Measurements from ENCODE around the gene EIF2S3. TPM values are rescaled to one million over a fixed set of nuclear protein-coding genes. Genes with fewer than 3 reads are reported as not detected.

The EIF2S3 gene
- total RNA-seq, 4 donors from 2014 or later = 50.5 to 129 (median 80.5) TPM

GRCh38 chrX:24081661-24082154 is 27.0 kb downstream of the EIF2S3 start:
- H3K9me3 ChIP-seq = no peaks in the 10 kb centered on the region
- intact Hi-C loops (cut with DNase I; ENCODE audit: low total_unique reads) (no loop called here), in situ Hi-C loops (cut with MboI; ENCODE audit: low pct_ligation_motif_present in 1 of 4, low pct_unique_long_range_greater_than_20kb in 1 of 4, low sequenced_read_pairs in 3 of 4) (loop anchor here in 3 of 4 donors (10.0 to 25.0 kb wide), 2 partner anchors 156 to 163 kb away; no protein-coding TSS in a partner anchor)
- no peak overlapping the region for H3K4me3 ChIP-seq
- H3K36me3 ChIP-seq = no peaks in the 10 kb centered on the region
- peak; percentile 64 for DNase-seq
- H3K27ac ChIP-seq = no peak overlapping the region
- H3K27me3 ChIP-seq = no peaks in the 10 kb centered on the region
- WGBS, 2 donors (ENCODE audit: low coverage in 1 of 2) = 18 to 20% methylated on average over 3 to 14 of the region's 14 CpGs
- TF ChIP-seq CTCF (IDR thresholded peaks at IDR 0.05) (peak in 3 of 5 experiments; percentile 13 to 40 (median 25)), POLR2A (IDR thresholded peaks at IDR 0.05) (no peak), EP300 (IDR thresholded peaks at IDR 0.05; ENCODE audit: low read depth) (no peak), POLR2AphosphoS5 (IDR thresholded peaks at IDR 0.05) (no peak)
- no peaks in the 10 kb centered on the region for H3K4me1 ChIP-seq

- H3K36me3 ChIP-seq = no peaks in the 10 kb centered on the region
- TF ChIP-seq POLR2AphosphoS5 (IDR thresholded peaks at IDR 0.05) (no peak), EP300 (IDR thresholded peaks at IDR 0.05; ENCODE audit: low read depth) (no peak), POLR2A (IDR thresholded peaks at IDR 0.05) (no peak), CTCF (IDR thresholded peaks at IDR 0.05) (no peak)
- no peak for DNase-seq
- no peak overlapping the region for H3K27ac ChIP-seq
- 63 to 71% methylated on average over 1 to 2 of the region's 2 CpGs for WGBS, 2 donors (ENCODE audit: low coverage in 1 of 2)
- H3K4me1 ChIP-seq = no peaks in the 10 kb centered on the region
- no peaks in the 10 kb centered on the region for H3K9me3 ChIP-seq
- intact Hi-C loops (cut with DNase I; ENCODE audit: low total_unique reads) (no loop called here), in situ Hi-C loops (cut with MboI; ENCODE audit: low pct_ligation_motif_present in 1 of 4, low pct_unique_long_range_greater_than_20kb in 1 of 4, low sequenced_read_pairs in 3 of 4) (loop anchor here in 3 of 4 donors (10.0 to 25.0 kb wide), 2 partner anchors 155 to 162 kb away; no protein-coding TSS in a partner anchor)
- H3K27me3 ChIP-seq = no peaks in the 10 kb centered on the region
- H3K4me3 ChIP-seq = no peak overlapping the region
Measured at GRCh38 chrX:24082447-24082846, 27.7 kb downstream of the EIF2S3 start.

DNA sequence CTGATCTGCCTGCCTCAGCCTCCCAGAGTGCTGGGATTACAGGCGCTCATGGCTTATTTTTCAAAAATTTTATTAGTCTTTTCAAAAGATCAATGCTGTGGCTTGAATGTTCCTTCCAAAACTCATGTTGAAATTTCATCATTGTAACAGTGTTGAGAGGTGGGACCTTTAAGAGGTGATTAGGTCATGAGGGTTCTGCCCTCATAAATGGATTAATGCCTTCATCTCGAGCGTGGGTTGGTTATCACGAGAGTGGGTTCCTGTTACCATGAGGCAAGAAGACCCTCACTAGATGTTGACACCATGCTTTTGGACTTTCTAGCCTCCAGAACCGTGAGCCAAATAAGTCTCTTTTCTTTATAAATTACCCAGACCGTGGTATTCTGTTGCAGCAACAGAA is 30.3 kb downstream of the EIF2S3 start:
- WGBS, 2 donors (ENCODE audit: low coverage in 1 of 2) = 79% methylated on average over 6 of the region's 6 CpGs; no CpG with 5 or more reads in 1 of the 2 donors
- Histone ChIP-seq H3K4me1 (no peaks in the 10 kb centered on the region), H3K4me3 (no peak overlapping the region), H3K27ac (no peak overlapping the region), H3K27me3 (no peaks in the 10 kb centered on the region), H3K9me3 (no peaks in the 10 kb centered on the region), H3K36me3 (no peaks in the 10 kb centered on the region)
- intact Hi-C loops (cut with DNase I; ENCODE audit: low total_unique reads) = no loop called here
- DNase-seq = no peak
- no peak for TF ChIP-seq EP300 (IDR thresholded peaks at IDR 0.05; ENCODE audit: low read depth)
- TF ChIP-seq CTCF (IDR thresholded peaks at IDR 0.05) = no peak
- TF ChIP-seq POLR2AphosphoS5 (IDR thresholded peaks at IDR 0.05) = no peak
- no peak for TF ChIP-seq POLR2A (IDR thresholded peaks at IDR 0.05)
- in situ Hi-C loops (cut with MboI; ENCODE audit: low pct_ligation_motif_present in 1 of 4, low pct_unique_long_range_greater_than_20kb in 1 of 4, low sequenced_read_pairs in 3 of 4) = loop anchor here in 3 of 4 donors (10.0 to 25.0 kb wide), 2 partner anchors 152 to 160 kb away; no protein-coding TSS in a partner anchor

DNA sequence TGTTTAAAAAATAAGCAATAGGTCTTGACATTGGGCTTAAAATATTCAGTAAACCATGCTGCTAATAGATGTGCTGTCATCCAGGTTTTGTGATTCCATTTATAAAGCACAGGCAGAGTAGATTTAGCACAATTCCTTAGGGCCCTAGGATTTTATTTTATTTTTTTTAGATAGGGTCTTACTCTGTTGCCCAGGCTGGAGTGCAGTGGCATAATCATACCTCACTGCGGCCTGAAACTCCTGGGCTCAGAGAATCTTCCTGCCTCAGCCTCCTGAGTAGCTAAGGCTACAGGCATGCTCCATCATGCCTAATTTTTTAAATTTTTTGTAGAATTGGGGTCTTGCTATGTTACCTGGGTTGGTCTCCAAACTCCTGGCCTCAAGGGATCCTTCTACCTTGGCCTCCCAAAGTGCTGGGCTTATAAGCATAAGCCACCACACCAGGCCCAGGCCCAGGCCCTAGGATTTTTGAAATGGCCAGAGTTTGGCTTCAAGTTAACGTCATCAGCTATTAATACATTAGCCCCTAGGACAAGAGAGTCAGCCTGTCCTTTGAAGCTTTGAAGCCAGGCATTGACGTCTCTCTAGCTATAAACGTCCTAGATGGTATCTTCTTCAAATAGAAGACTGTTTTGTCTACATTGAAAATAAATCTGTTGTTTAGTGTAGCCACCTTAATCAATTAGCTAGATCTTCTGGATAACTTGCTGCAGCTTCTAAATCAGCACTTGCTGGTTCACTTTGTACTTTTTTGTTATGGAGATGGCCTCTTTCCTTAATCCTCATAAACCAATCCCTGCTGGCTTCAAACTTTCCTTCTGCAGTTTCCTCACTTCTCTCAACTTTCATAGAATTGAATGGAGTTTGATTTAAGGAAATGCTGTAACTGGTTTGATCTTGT is 35.8 kb downstream of the EIF2S3 start:
- 74% methylated on average over 4 of the region's 4 CpGs; no CpG with 5 or more reads in 1 of the 2 donors for WGBS, 2 donors (ENCODE audit: low coverage in 1 of 2)
- no peak for TF ChIP-seq CTCF (IDR thresholded peaks at IDR 0.05)
- TF ChIP-seq POLR2A (IDR thresholded peaks at IDR 0.05) = no peak
- no peak for TF ChIP-seq EP300 (IDR thresholded peaks at IDR 0.05; ENCODE audit: low read depth)
- no peak for TF ChIP-seq POLR2AphosphoS5 (IDR thresholded peaks at IDR 0.05)

More for the DNA sequence above, 35.8 kb downstream of the EIF2S3 start:
- intact Hi-C loops (cut with DNase I; ENCODE audit: low total_unique reads) = no loop called here
- in situ Hi-C loops (cut with MboI; ENCODE audit: low pct_ligation_motif_present in 1 of 4, low pct_unique_long_range_greater_than_20kb in 1 of 4, low sequenced_read_pairs in 3 of 4) = loop anchor here in 2 of 4 donors (25.0 kb wide), 1 partner anchor 147 kb away; no protein-coding TSS in a partner anchor
- no peak overlapping the region for H3K27ac ChIP-seq
- no peaks in the 10 kb centered on the region for H3K4me1 ChIP-seq
- H3K27me3 ChIP-seq = no peaks in the 10 kb centered on the region
- DNase-seq = no peak
- H3K4me3 ChIP-seq = no peak overlapping the region
- no peaks in the 10 kb centered on the region for H3K9me3 ChIP-seq
- no peaks in the 10 kb centered on the region for H3K36me3 ChIP-seq
